Measurements from ENCODE around the gene SPTLC1. TPM values are rescaled to one million over a fixed set of nuclear protein-coding genes. Genes with fewer than 3 reads are reported as not detected.

The SPTLC1 gene
- total RNA-seq, 1 experiment from 2014 or later: 60.6 TPM

DNA sequence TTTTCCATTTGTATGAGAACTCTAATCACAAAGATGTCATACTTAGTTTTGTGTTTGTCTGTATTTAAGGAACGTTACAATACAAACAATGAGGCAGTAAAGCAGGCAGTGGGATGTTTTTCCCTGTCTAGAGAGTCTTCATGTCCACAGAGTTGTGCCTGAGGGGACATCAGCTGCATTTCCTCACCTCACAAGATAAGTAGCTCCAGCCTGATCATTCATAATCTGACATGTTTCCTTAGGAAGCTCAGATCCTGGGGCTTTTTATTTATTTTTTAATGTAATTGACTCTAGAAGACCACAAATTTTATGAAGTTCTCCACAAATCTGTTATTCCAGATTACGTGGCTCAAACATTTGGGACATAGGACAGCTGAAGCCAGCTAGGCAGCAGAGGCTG, 78.5 kb downstream of the SPTLC1 start:
- intact Hi-C loops (cut with micrococcal nuclease; ENCODE audit: unreplicated experiment): no loop called here
- H3K4me1 ChIP-seq (ENCODE audit: insufficient read depth, low read length, poor library complexity, severe bottlenecking): no peaks in the 10 kb centered on the region
- no TSS peak for BruUV-seq (replicated peaks)
- H3K27ac ChIP-seq (ENCODE audit: low read depth, low read length, poor library complexity, severe bottlenecking): no peak overlapping the region
- peaks cover 10% of the 10 kb centered on the region for H3K36me3 ChIP-seq (ENCODE audit: insufficient read depth, low read length, poor library complexity, severe bottlenecking)
- DNase-seq (ENCODE audit: low spot score): no peak
- H3K4me3 ChIP-seq (ENCODE audit: low read depth, low read length, poor library complexity, severe bottlenecking): no peak overlapping the region
- CTCF ChIA-PET: no interaction called here
- POLR2A ChIA-PET (ENCODE audit: low non-redundant PET): no interaction called here
- peaks cover 3% of the 10 kb centered on the region for H3K9me3 ChIP-seq (ENCODE audit: low read depth, low read length, poor library complexity, severe bottlenecking)
- no peak for TF ChIP-seq EZH2 (IDR thresholded peaks at IDR 0.05; ENCODE audit: borderline replicate concordance, low read depth, low read length, poor library complexity, severe bottlenecking)
- TF ChIP-seq, protein P1, sequence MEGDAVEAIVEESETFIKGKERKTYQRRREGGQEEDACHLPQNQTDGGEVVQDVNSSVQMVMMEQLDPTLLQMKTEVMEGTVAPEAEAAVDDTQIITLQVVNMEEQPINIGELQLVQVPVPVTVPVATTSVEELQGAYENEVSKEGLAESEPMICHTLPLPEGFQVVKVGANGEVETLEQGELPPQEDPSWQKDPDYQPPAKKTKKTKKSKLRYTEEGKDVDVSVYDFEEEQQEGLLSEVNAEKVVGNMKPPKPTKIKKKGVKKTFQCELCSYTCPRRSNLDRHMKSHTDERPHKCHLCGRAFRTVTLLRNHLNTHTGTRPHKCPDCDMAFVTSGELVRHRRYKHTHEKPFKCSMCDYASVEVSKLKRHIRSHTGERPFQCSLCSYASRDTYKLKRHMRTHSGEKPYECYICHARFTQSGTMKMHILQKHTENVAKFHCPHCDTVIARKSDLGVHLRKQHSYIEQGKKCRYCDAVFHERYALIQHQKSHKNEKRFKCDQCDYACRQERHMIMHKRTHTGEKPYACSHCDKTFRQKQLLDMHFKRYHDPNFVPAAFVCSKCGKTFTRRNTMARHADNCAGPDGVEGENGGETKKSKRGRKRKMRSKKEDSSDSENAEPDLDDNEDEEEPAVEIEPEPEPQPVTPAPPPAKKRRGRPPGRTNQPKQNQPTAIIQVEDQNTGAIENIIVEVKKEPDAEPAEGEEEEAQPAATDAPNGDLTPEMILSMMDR (conservative IDR thresholded peaks at IDR 0.05; ENCODE audit: low read depth, low read length): no peak
- H3K27me3 ChIP-seq (replicated peaks; ENCODE audit: insufficient read depth, low read depth, low read length, poor library complexity): no peaks in the 10 kb centered on the region

DNA sequence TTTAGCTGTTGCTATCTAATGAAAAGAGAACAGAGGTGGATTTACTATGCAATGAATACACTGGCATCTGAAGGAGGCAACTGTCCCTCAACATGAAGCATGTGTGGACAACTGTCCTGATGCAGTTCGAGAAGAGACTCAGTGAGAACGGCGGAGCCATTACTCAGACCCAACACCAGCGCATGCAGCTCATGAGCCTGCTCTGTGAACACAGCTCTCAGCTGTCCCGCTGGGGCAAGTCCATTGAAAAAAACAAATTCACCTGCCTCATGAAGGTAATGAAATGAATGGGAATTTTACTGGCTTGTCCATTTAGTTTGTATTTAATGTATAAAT, 78.8 kb downstream of the SPTLC1 start:
- TF ChIP-seq, protein P1 (conservative IDR thresholded peaks at IDR 0.05; ENCODE audit: low read depth, low read length): no peak
- no peak for TF ChIP-seq EZH2 (IDR thresholded peaks at IDR 0.05; ENCODE audit: borderline replicate concordance, low read depth, low read length, poor library complexity, severe bottlenecking)
- POLR2A ChIA-PET (ENCODE audit: low non-redundant PET): no interaction called here
- no peak overlapping the region for H3K27ac ChIP-seq (ENCODE audit: low read depth, low read length, poor library complexity, severe bottlenecking)
- H3K36me3 ChIP-seq (ENCODE audit: insufficient read depth, low read length, poor library complexity, severe bottlenecking): peaks cover 6% of the 10 kb centered on the region
- H3K9me3 ChIP-seq (ENCODE audit: low read depth, low read length, poor library complexity, severe bottlenecking): no peaks in the 10 kb centered on the region
- no TSS peak for BruUV-seq (replicated peaks)
- no peaks in the 10 kb centered on the region for H3K27me3 ChIP-seq (replicated peaks; ENCODE audit: insufficient read depth, low read depth, low read length, poor library complexity)
- no peak for DNase-seq (ENCODE audit: low spot score)
- CTCF ChIA-PET: no interaction called here
- intact Hi-C loops (cut with micrococcal nuclease; ENCODE audit: unreplicated experiment): no loop called here
- no peaks in the 10 kb centered on the region for H3K4me1 ChIP-seq (ENCODE audit: insufficient read depth, low read length, poor library complexity, severe bottlenecking)
- H3K4me3 ChIP-seq (ENCODE audit: low read depth, low read length, poor library complexity, severe bottlenecking): no peak overlapping the region

GRCh38 chr9:92035687-92036410, 79.4 kb downstream of the SPTLC1 start:
- H3K27ac ChIP-seq (ENCODE audit: low read depth, low read length, poor library complexity, severe bottlenecking): no peak overlapping the region
- H3K9me3 ChIP-seq (ENCODE audit: low read depth, low read length, poor library complexity, severe bottlenecking): no peaks in the 10 kb centered on the region
- no peak for DNase-seq (ENCODE audit: low spot score)
- H3K36me3 ChIP-seq (ENCODE audit: insufficient read depth, low read length, poor library complexity, severe bottlenecking): peaks cover 6% of the 10 kb centered on the region
- intact Hi-C loops (cut with micrococcal nuclease; ENCODE audit: unreplicated experiment): no loop called here
- POLR2A ChIA-PET (ENCODE audit: low non-redundant PET): no interaction called here
- CTCF ChIA-PET: no interaction called here
- TF ChIP-seq EZH2 (IDR thresholded peaks at IDR 0.05; ENCODE audit: borderline replicate concordance, low read depth, low read length, poor library complexity, severe bottlenecking): no peak
- TF ChIP-seq, protein P1 (conservative IDR thresholded peaks at IDR 0.05; ENCODE audit: low read depth, low read length): no peak
- no TSS peak for BruUV-seq (replicated peaks)
- H3K27me3 ChIP-seq (replicated peaks; ENCODE audit: insufficient read depth, low read depth, low read length, poor library complexity): no peaks in the 10 kb centered on the region
- no peaks in the 10 kb centered on the region for H3K4me1 ChIP-seq (ENCODE audit: insufficient read depth, low read length, poor library complexity, severe bottlenecking)
- no peak overlapping the region for H3K4me3 ChIP-seq (ENCODE audit: low read depth, low read length, poor library complexity, severe bottlenecking)
